ENCODE results near the gene TGFBR3. TPM values are rescaled to one million over a fixed set of nuclear protein-coding genes. Genes with fewer than 3 reads are reported as not detected.

The TGFBR3 gene
- total and polyA plus RNA-seq, 2 of the 4 experiments (the other 2 are of a cell fraction) = 3.0 to 11.3 TPM

GRCh38 chr1:91630803-91631202 is 255.1 kb downstream of the TGFBR3 start:
- dilution Hi-C loops (cut with HindIII; ENCODE audit: low sequenced_read_pairs, unreplicated experiment) (no loop called here), intact Hi-C loops (cut with micrococcal nuclease) (no loop called here), in situ Hi-C loops (cut with MboI; ENCODE audit: low sequenced_read_pairs) (no loop called here)
- H3K18ac ChIP-seq (ENCODE audit: low read depth, low read length) = no peak overlapping the region
- no TSS peak for BruUV-seq (replicated peaks)
- H2AK5ac ChIP-seq (ENCODE audit: low read depth, low read length) = no peak overlapping the region
- no peaks in the 10 kb centered on the region for H3K36me3 ChIP-seq (ENCODE audit: control insufficient read depth, insufficient read depth, low read length)
- H3K79me1 ChIP-seq (ENCODE audit: low read depth in 1 of 2, low read length in 2 of 2) = no peaks in the 10 kb centered on the region
- H2BK20ac ChIP-seq (ENCODE audit: low read depth, low read length) = no peak overlapping the region
- H3K4me3 ChIP-seq (ENCODE audit: insufficient read depth, low read depth, low read length) = no peak overlapping the region
- POLR2A ChIA-PET (ENCODE audit: unreplicated experiment) = no interaction called here
- DNase-seq (no peak), ATAC-seq (ENCODE audit: low read depth) (no peak)
- H3K9ac ChIP-seq (ENCODE audit: low read depth, low read length) = no peak overlapping the region
- no peak overlapping the region for H2BK120ac ChIP-seq (ENCODE audit: low read depth, low read length)
- no peak overlapping the region for H3K4ac ChIP-seq (ENCODE audit: low read depth, low read length)
- no peak overlapping the region for H4K8ac ChIP-seq (ENCODE audit: low read depth in 2 of 2, low read length in 2 of 2)
- H3K9me3 ChIP-seq (ENCODE audit: control insufficient read depth, insufficient read depth, low read length) = no peaks in the 10 kb centered on the region
- H3K27ac ChIP-seq (ENCODE audit: insufficient read depth, low read length) = no peak overlapping the region
- H3K27me3 ChIP-seq (ENCODE audit: control insufficient read depth, insufficient read depth, low read length) = no peaks in the 10 kb centered on the region
- no peak overlapping the region for H3K4me2 ChIP-seq (ENCODE audit: low read depth, low read length)
- no peak overlapping the region for H3K23ac ChIP-seq (ENCODE audit: low read depth, low read length)
- no peaks in the 10 kb centered on the region for H4K20me1 ChIP-seq (ENCODE audit: insufficient read depth, low read length)
- H4K5ac ChIP-seq (ENCODE audit: low read depth, low read length) = no peak overlapping the region
- CTCF ChIA-PET = no interaction called here
- H2BK5ac ChIP-seq (ENCODE audit: low read depth, low read length, poor library complexity, severe bottlenecking) = no peak overlapping the region
- H3K14ac ChIP-seq (replicated peaks; ENCODE audit: low read depth, low read length) = no peak overlapping the region
- H2AFZ ChIP-seq (replicated peaks; ENCODE audit: low read length, poor library complexity) = no peak overlapping the region
- no peak for TF ChIP-seq FOS (IDR thresholded peaks at IDR 0.05; ENCODE audit: low read depth, low read length)
- TF ChIP-seq, protein P1, sequence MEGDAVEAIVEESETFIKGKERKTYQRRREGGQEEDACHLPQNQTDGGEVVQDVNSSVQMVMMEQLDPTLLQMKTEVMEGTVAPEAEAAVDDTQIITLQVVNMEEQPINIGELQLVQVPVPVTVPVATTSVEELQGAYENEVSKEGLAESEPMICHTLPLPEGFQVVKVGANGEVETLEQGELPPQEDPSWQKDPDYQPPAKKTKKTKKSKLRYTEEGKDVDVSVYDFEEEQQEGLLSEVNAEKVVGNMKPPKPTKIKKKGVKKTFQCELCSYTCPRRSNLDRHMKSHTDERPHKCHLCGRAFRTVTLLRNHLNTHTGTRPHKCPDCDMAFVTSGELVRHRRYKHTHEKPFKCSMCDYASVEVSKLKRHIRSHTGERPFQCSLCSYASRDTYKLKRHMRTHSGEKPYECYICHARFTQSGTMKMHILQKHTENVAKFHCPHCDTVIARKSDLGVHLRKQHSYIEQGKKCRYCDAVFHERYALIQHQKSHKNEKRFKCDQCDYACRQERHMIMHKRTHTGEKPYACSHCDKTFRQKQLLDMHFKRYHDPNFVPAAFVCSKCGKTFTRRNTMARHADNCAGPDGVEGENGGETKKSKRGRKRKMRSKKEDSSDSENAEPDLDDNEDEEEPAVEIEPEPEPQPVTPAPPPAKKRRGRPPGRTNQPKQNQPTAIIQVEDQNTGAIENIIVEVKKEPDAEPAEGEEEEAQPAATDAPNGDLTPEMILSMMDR (conservative IDR thresholded peaks at IDR 0.05; ENCODE audit: low read depth, low read length) = no peak
- no peak for TF ChIP-seq RAD21 (IDR thresholded peaks at IDR 0.05; ENCODE audit: low read length)
- TF ChIP-seq BHLHE40 (IDR thresholded peaks at IDR 0.05; ENCODE audit: low read depth, low read length) = no peak
- TF ChIP-seq ELK1 (IDR thresholded peaks at IDR 0.05; ENCODE audit: borderline replicate concordance, low read depth, low read length) = no peak
- TF ChIP-seq MAZ (IDR thresholded peaks at IDR 0.05; ENCODE audit: borderline replicate concordance, low read depth, low read length) = no peak
- no peak for TF ChIP-seq CEBPB (IDR thresholded peaks at IDR 0.05; ENCODE audit: low read depth, low read length)
- TF ChIP-seq RFX5 (IDR thresholded peaks at IDR 0.05; ENCODE audit: low read depth, low read length) = no peak
- no peak for TF ChIP-seq MAFK (IDR thresholded peaks at IDR 0.05; ENCODE audit: low read depth, low read length)
- TF ChIP-seq CHD1 (IDR thresholded peaks at IDR 0.05; ENCODE audit: low read depth, low read length) = no peak
- TF ChIP-seq SMC3 (IDR thresholded peaks at IDR 0.05; ENCODE audit: low read depth, low read length) = no peak
- no peak for TF ChIP-seq RCOR1 (IDR thresholded peaks at IDR 0.05; ENCODE audit: insufficient replicate concordance, low read length)
- TF ChIP-seq POLR2A (IDR thresholded peaks at IDR 0.05; ENCODE audit: low read depth, low read length) = no peak
- no peak for TF ChIP-seq NFE2L2 (IDR thresholded peaks at IDR 0.05; ENCODE audit: low read depth, low read length)
- TF ChIP-seq MXI1 (IDR thresholded peaks at IDR 0.05; ENCODE audit: borderline replicate concordance, low read depth, low read length) = no peak
- TF ChIP-seq, protein P2, sequence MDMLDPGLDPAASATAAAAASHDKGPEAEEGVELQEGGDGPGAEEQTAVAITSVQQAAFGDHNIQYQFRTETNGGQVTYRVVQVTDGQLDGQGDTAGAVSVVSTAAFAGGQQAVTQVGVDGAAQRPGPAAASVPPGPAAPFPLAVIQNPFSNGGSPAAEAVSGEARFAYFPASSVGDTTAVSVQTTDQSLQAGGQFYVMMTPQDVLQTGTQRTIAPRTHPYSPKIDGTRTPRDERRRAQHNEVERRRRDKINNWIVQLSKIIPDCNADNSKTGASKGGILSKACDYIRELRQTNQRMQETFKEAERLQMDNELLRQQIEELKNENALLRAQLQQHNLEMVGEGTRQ (IDR thresholded peaks at IDR 0.05; ENCODE audit: low read depth, low read length) = no peak
- no peaks in the 10 kb centered on the region for H3K4me1 ChIP-seq (ENCODE audit: control insufficient read depth, insufficient read depth, low read length)
- no peaks in the 10 kb centered on the region for H3K9me1 ChIP-seq (ENCODE audit: insufficient read depth, low read length)
- no peak overlapping the region for H4K91ac ChIP-seq (ENCODE audit: insufficient read depth, low read depth, low read length)
- H2BK15ac ChIP-seq (ENCODE audit: low read depth, low read length) = no peak overlapping the region
- no peak overlapping the region for H3K56ac ChIP-seq (ENCODE audit: extremely low read depth, insufficient read depth, low read length)
- no peak overlapping the region for H2AK9ac ChIP-seq (replicated peaks; ENCODE audit: low read depth, low read length, poor library complexity)
